Amniotic epithelial cell (primary cell): ENCODE measurements around the gene SNX6.
"Not testable (repeated sequence)": the region's sequence is repeated elsewhere in the genome, so short reads cannot be mapped to it uniquely, and the experiment has no call there.

Experiments used
- DNase-seq: peaks from one replicate; pipeline ENCODE4 v3.0.0-alpha.2; 2010; ENCODE audit warnings: low read depth

The SNX6 gene

GRCh38 chr14:34634360-34634771 is 4.4 kb upstream of the SNX6 start:
- not testable (repeated sequence) for DNase-seq

GRCh38 chr14:34633742-34634141 is 3.8 kb upstream of the SNX6 start:
- DNase-seq = no peak

GRCh38 chr14:34632411-34632978 is 2.5 kb upstream of the SNX6 start:
- DNase-seq = no peak

DNA sequence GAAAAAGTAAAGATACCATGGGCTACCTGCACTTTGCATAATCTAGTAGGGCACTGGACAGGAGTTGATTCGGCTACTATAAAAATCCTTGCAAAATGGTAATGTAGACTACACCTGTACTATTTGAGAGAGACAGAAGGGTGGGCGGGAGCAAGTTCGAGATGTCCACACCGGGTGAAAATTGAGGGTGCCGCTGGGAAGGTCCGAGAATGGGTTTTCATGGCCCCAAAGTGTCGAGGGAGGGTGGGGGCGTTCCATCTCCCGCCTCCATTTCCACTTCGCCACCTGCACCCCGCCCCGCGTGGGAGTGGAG is 648 bp downstream of the SNX6 start:
- DNase-seq = no peak

DNA sequence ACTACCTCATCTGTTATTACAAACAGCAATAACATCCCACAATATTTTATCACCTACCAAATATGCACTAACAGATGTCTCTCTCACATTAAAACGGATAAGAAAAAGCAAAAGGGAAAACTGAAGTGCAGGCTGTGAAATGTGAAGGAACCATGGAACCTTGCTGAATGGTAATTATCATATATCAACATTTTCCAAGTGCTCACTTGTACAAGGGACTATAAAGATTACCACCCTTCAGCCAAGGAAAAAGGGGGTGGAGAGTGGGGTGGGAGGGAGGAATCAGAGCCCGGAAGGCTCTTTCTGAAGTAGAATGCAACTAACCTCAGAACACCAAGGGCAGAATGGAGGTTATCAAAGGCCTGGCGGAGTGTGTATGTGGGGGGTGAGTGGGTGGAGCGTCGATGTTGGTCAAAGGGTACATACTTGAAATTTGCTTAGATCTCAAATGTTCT is 1.2 kb downstream of the SNX6 start:
- DNase-seq = peak; percentile 67

GRCh38 chr14:34623506-34623905 is 6.4 kb downstream of the SNX6 start:
- peak; percentile 55 for DNase-seq

- DNase-seq = no peak
These were observed 9.1 kb downstream of the SNX6 start for GRCh38 chr14:34620839-34621238.

DNA sequence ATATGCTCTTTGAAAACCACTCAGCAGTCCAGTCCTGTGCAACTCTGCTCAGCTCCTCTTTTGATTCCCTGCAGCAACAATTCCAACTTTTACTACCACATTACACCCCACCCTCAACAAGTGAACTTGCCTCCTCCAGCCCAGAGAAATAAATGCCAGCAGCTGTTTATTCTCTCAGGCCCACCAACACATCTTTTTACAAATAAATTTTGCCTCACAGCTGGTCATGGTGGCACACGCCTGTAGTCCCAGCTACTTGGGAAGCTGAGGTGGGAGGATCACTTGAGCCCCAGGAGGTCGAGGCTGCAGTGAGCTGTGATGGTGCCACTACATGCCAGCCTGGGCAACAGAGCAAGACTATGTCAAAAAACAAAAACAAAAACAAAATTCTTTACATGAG is 9.8 kb downstream of the SNX6 start:
- no peak for DNase-seq

- DNase-seq = no peak
These were observed 10.5 kb downstream of the SNX6 start for GRCh38 chr14:34619471-34619870.

GRCh38 chr14:34616360-34616759 is 13.6 kb downstream of the SNX6 start:
- DNase-seq = no peak

DNA sequence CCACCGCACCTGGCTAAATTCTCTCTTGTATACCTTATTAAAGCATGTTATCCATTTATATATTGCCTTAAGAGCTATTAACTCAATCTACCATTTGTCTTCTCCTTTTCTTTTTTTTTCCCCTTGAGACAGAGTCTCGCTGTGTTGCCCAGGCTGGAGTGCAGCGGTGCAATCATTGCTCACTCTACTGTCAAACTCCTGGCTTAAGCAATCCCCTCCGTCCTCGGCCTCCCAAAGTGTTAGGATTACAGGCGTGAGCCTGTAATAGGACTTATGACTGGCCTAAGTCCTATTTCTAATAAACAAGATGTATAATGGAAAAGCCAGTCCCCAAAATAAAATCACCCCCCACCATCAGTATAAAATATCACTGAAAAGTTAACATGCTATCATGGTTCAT is 14.4 kb downstream of the SNX6 start:
- no peak for DNase-seq

DNA sequence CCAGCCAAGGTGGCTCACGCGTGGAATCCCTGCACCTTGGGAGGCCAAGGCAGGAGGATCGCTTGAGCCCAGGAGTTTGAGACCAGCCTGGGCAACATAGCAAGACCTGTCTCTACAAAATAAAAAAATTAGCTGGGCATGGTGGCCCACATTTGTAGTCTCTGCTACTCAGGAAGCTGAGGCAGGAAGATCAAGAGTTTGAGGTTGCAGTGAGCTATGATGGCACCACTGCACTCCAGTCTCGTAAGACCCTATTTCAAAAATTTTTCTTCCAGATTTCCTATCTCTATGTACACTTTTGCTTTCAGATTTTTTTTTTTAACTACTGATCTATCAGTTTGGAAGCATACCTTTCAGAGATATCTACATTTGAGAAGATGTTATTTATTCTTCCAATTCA is 15.3 kb downstream of the SNX6 start:
- DNase-seq = no peak

- DNase-seq = no peak
These were observed 19.8 kb downstream of the SNX6 start for GRCh38 chr14:34610101-34610500.

GRCh38 chr14:34605461-34605860 is 24.5 kb downstream of the SNX6 start:
- DNase-seq = no peak

GRCh38 chr14:34604995-34605394 is 25.0 kb downstream of the SNX6 start:
- DNase-seq = peak; percentile 6

DNA sequence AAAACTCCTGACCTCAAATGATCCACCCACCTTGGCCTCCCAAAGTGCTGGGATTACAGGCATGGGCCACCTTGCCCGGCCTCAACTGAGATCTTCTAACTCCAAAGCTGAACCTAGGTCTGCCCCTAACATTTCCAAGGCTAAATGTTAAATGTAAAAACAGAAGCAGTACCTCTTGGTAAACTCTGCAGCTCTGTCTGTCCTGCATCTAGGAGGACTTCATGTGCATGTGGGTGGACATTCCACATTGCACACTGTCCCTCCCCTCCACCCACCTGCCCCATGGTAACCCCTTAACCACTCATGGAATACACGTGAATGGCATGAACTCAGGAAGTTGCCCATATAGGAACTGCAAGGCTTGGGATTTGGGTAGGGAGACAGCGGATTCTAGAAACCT is 33.1 kb downstream of the SNX6 start:
- DNase-seq = no peak

DNA sequence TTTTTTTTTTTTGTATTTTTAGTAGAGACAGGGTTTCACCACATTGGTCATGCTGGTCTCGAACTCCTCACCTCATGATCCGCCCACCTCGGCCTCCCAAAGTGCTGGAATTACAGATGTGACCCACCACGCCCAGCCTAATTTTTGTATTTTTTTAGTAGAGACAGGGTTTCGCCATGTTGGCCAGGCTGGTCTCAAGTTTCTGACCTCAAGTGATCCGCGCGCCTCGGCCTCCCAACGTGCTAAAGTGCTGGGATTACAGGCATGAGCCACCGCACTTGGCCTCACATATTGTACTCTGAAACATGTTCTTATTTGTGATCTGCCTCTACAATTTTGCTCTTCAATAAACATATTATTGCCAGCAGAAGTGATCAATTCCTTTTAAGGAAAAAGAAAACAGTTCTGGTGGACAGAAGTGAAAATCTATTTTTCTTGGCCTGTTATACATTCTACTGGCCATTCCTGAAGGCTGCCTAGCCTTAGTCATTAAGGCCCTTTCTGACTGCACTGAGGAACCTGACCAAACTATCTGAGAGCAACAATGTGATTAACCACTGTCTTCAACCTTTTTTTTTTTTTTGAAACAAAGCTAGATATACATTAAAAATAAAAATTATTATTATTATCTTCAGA is 36.1 kb downstream of the SNX6 start:
- DNase-seq = no peak

DNA sequence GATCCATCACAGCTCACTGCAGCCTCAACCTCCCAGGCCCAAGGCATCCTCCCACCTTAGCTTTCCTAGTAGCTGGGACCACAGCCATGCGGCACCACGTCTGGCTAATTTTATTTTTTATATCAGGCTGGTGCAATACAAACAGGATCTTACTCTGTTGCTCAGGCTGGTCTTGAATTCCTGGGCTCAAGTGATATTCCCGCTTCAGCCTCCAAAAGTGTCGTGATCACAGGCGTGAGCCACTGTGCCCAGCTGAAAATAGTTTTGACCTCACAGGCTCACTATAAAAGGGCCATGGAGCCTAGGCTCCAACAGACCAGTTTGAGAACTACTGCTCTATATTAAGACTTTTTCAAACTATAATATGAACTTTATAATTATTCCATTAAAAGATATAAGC is 37.3 kb downstream of the SNX6 start:
- DNase-seq = no peak

- DNase-seq = peak; percentile 15
These were observed 46.4 kb downstream of the SNX6 start for GRCh38 chr14:34583525-34583924.

- DNase-seq = no peak
These were observed 47.7 kb downstream of the SNX6 start for GRCh38 chr14:34582117-34582680.

GRCh38 chr14:34580381-34580780 is 49.6 kb downstream of the SNX6 start:
- no peak for DNase-seq

- no peak for DNase-seq
These were observed 58.2 kb downstream of the SNX6 start for GRCh38 chr14:34571771-34572170.

DNA sequence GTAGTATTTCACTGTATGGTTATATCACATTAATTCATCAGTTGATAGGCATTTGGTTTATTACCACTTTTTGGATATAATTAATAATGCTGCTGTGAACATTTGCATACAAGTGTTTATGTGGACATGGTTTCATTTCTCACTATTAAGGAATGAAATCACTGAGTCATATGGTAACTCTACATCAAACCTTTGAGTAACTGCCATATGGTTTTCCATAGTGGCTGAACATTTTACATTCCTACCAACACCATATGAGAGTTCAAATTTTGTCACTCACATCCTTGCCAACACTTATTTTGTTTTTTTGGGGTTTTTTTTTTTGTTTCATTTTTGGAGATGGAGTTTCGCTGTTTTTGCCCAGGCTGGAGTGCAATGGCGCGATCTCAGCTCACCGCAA is 60.2 kb downstream of the SNX6 start:
- DNase-seq = no peak

DNA sequence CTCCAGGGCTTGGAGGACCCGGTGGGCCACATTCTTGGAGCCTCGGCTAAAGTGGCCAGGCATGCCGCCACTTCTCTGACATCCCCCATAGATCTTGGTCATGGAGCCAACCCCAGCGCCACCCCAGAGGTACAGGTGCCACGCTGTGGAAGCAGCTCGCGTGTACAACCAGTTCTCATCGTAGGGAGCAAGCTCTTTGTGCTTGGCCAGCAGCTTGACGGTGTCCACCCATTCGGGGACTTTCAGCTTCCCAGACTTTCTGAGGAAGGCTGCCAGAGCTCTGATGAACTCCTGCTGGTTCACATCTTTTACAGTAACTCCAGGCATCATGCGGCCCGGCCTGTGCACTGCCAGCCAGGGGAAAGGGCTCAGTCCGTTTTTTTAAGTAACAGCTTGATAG is 61.1 kb downstream of the SNX6 start:
- DNase-seq = no peak
